ENCODE measurements around the gene PTBP1.
A peak's percentile ranks its signal among the peaks of the same experiment; 100 is the strongest.

Gene PTBP1

DNA sequence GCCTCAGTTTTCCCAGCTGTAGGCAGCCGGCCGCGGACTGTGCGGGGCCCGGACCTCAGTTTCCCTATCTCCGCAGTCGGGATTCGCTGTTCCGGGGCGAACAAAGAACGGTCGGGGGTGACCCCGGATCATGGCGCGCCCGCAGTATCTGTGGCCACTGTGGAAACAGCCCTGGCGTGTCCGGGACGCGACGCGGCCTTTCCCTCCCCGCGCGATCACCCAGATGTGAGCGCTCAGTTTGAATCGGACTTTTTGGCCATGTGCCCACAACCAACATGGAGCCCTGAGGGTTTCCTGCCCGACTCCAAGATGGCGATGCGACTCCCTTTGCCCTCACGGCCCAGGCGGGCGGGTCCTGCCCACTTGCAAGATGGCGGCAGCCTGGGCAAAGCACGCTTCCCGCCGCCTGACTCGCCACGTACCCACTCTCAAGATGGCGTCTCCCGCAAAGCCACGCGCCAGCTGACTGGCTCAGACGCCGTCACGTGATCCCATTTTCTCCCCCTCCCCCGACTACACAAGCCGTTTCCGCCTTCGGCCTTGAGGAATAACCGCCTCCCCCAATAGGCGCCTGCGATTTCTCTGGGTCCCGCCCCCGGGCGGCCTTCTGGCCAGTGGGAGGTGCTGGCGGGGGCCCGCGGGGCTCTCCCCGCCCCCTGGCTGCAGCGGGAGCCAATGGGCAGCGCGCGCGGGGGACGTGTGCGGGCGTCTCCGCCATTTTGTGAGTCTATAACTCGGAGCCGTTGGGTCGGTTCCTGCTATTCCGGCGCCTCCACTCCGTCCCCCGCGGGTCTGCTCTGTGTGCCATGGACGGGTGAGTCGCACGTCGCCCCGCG, at the start of gene PTBP1:
Gene PTBP1 (plus strand): TSS at position 761 of the 836 bp plus-strand sequence. CDS start 46 bp downstream, at position 807.
- peak; percentile 100 for FAIRE-seq

DNA sequence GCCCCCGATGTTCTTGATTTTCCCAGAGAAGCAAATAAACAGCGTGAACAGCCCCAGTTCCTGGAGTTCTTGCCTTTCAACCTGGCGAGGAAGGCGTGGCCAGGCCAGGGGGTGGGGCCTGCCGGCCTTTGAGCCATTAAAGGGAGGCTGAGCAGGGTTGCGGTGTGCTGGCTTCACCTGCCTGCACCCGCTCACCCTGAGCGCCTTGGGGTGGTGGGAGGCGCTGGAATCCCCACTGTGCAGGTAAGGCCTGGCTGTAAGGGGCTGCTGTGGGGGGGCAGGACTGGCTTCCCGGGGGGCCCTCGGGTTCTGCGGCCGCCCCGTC, 49.0 kb upstream of the PTBP1 start:
- FAIRE-seq (no peak), DNase-seq (ENCODE audit: insufficient read length, low spot score) (no peak)

More for the DNA sequence above, at the start of gene PTBP1:
- peak; percentile 98 for DNase-seq (ENCODE audit: insufficient read length, low spot score)

DNA sequence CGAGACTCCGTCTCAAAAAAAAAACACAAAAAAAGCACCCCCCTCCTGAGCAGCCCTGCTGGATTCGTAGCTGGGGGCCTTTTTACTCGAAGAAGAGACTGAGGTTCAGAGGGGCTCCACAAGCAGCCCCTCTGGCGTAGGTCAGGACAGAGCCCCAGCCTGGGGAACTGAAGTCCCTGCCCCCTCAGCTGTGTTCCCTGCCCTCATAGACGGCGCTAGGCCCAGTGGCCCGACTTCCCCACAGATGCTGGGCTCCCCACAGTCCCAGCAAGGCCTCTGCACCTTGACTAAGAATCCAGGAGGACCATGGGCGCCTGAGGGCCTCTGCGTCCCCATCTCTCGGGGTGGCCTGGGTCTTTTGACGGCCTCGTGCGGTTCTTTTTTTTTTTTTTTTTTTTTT, 47.4 kb upstream of the PTBP1 start:
- DNase-seq (ENCODE audit: insufficient read length, low spot score) (no peak), FAIRE-seq (no peak)

DNA sequence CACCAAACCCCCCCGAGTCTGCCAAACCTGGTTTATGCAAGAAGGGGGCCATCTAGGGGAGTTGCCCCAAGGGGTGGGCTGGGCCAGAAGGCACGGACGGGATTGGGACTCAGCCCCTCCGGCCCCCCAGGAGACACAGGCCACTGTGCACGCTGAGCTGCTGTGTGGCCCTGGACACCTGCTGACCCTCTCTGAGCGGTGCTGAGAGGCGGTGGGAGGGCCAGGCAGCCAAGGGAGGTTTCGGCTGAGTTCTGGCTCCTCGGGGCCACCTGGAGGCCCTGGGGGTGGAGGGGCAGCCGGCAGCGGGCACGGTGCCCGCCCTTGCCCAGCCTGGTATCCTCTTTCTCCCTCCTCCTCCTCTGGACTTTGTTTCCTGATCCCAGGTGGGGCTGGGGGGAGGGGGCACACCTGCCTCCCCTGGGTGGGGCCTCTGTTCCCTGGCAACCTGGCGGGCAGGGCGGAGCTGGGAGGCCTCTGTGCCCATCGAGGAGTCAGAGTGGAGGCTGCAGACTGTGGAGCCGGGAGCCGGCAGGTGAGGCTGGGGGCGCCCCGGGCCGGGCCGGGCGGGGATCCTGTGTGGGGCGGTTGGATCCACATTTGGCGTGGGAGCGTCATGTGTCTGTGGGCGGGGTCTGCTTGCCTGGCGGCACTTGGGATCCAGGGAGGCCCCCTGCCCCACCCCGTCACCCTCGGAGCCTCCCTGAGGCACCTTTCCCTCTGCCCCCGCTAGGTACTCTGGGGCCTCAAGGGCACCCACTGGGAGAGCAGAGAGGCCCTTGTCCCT, 46.4 kb upstream of the PTBP1 start, which contains the start of gene MISP:
Gene MISP (plus strand): TSS at position 473 of the 784 bp plus-strand sequence. CDS start 5,835 bp downstream, outside the sequence.
- FAIRE-seq, result no peak

DNA sequence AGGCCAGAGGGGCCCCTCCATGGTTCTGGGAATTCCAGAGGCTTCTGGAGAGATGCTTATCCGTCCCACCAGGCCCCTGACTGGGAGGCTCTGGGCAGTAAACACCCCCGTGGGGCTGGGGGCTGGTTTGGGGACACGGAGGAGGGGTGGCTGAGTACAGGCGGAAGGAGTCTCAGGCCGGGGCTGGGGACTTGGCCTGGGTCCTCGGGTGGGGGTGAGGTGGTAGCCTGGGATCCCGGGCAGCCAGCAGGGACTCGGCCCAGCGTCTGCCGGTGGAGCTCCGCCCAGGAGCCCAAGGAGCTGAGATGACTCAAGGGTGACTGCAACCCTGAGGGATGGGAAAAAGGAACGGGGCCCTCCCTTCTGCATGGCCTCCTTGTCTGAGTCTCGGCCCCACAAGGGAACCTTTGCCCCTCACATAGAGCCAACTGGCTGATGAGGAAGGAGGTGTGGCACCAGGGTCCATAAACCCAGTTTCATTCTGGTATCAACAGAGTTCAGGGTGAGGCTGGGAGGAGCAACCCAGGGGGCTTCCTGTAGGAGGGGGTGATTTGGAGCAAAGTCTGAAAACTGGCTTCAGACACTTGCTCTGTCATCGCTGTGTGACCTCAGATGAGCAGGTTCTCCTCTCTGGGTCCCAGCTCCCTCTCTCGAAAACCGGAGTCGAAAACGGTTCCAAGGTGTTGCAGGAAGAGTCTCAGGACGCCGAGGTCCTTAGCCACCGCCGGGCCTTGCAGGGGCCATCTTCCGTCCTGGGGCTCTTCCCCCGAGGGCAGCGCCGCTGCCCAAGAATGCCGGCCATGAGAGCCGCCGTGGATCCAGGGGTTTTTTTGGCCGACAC, 45.5 kb upstream of the PTBP1 start:
- no peak for DNase-seq (ENCODE audit: insufficient read length, low spot score)
- no peak for FAIRE-seq

More for the DNA sequence above, 46.4 kb upstream of the PTBP1 start, which contains the start of gene MISP:
- no peak for DNase-seq (ENCODE audit: insufficient read length, low spot score)

DNA sequence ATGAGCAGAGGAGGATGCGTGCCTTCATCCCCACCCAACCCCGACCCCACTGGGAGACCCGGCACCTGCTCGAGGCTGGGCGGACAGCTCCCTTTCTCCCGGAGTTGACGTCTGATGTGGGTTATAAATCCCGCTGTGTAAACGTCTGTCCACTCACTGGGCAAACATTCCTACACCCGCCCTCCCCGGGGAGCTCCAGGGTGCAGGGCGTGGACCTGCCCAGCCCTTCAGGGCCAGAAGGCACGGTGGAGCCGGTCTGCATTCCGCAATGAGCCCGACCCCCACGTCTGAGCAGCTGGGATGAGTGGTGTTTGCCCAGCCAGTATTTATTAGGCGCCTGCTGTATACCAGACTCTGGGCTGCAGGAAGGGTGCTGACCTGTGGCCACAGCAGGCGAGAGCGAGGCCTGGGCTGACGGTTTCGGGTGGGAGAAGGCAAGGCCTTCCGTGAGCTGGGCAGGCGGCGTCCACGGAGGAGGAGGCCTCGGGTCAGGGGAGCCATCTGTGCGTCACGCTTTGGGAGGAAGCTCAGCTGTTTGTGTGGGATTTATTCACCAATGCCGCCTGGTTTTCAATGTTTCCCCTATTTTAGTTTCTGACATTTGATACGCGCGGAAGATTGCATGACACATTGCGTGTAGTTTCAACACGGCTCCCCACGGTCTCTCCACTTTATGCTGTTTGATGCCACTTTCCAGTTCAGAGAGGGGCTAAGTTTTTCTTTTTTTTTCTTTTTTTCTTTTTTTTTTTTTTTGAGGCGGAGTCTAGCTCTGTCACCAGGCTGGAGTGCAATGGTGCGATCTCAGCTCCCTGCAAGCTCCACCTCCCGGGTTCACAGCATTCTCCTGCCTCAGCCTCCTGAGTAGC, 44.4 kb upstream of the PTBP1 start:
- DNase-seq (ENCODE audit: insufficient read length, low spot score) (no peak), FAIRE-seq (no peak)

DNA sequence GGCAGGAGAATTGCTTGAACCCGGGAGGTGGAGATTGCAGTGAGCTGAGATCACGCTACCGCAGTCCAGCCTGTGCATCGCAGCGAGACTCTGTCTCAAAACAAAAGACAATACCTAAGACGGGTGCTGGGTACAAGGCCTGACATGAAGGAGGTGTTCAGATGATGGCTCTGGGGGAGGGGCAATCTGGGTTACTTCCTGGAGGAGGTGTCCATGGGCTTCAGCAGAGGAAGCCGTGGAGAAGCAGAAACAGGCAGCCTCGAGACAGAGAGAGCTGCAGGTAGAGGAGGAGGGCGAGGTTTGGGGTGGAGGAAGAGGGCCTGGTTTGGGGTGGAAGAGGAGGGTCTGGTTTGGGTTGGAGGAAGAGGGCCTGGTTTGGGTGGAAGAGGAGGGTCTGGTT, 42.7 kb upstream of the PTBP1 start:
- DNase-seq (ENCODE audit: insufficient read length, low spot score) (no peak), FAIRE-seq (no peak)

DNA sequence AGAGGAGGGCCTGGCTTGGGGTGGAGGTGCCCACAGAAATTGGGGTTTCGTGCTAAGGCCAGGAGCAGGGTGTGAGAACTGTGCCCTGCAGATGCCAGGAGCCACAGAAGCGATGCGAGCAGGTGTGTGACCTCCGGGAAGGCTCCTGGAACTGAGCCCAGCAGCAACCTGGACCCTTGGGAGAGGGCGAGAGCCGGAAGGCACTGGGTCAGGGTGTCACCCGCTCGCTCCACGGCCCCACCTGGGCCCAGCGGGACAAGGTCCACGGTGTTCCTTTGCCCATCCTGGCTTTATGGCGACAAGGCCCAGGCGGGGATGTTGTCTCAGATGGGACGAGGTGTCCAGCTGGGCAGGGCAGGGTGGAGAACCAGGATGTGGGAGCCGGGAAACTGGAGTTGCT, 42.2 kb upstream of the PTBP1 start:
- FAIRE-seq (no peak), DNase-seq (ENCODE audit: insufficient read length, low spot score) (no peak)

DNA sequence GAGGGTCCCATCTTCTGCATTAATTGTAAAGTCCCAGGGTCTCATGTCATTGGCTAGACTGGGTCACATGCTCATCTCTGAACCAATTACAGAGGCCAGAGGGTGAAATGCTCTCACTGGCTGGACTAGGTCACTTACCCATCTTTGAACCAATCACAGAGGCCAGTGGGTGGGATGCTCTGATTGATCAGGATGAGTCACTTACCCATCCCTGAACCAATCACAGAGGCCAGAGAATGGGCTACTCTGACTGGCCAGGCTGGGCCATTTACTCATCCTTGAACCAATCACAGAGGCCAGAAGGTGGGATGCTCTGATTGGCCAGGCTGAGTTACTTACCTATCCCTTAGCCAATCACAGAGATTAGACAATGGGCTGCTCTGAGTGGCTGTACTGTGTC, 41.0 kb upstream of the PTBP1 start:
- FAIRE-seq, result no peak
- no peak for DNase-seq (ENCODE audit: insufficient read length, low spot score)

DNA sequence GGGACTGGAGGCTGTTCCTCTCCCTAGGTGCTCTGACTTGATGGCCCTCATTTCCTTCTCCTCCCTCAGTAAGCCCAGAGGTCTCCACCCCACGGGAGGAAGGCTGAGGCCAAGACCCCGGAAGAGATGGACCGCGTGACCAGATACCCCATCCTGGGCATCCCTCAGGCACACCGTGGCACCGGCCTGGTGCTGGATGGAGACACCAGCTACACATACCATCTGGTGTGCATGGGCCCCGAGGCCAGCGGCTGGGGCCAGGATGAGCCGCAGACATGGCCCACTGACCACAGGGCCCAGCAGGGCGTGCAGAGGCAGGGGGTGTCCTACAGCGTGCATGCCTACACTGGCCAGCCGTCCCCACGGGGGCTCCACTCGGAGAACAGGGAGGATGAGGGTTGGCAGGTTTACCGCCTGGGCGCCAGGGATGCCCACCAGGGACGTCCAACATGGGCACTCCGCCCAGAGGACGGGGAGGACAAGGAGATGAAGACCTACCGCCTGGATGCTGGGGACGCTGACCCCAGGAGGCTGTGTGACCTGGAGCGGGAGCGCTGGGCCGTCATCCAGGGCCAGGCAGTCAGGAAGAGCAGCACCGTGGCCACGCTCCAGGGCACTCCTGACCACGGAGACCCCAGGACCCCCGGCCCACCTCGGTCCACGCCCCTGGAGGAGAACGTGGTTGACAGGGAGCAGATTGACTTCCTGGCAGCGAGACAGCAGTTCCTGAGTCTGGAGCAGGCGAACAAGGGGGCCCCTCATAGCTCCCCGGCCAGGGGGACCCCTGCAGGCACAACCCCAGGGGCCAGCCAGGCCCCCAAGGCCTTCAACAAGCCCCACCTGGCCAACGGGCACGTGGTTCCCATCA, 40.2 kb upstream of the PTBP1 start:
- DNase-seq (ENCODE audit: insufficient read length, low spot score), result no peak
- FAIRE-seq, result no peak

DNA sequence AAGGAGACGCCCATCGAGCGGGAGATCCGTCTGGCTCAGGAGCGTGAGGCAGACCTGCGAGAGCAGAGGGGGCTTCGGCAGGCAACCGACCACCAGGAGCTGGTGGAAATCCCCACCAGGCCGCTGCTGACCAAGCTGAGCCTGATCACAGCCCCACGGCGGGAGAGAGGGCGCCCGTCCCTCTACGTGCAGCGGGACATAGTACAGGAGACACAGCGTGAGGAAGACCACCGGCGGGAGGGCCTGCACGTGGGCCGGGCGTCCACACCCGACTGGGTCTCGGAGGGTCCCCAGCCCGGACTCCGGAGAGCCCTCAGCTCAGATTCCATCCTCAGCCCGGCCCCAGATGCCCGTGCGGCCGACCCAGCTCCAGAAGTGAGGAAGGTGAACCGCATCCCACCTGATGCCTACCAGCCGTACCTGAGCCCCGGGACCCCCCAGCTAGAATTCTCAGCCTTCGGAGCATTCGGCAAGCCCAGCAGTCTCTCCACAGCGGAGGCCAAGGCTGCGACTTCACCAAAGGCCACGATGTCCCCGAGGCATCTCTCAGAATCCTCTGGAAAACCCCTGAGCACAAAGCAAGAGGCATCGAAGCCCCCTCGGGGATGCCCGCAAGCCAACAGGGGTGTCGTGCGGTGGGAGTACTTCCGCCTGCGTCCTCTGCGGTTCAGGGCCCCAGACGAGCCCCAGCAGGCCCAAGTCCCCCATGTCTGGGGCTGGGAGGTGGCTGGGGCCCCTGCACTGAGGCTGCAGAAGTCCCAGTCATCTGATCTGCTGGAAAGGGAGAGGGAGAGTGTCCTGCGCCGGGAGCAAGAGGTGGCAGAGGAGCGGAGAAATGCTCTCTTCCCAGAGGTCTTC, 39.2 kb upstream of the PTBP1 start:
- no peak for DNase-seq (ENCODE audit: insufficient read length, low spot score)

DNA sequence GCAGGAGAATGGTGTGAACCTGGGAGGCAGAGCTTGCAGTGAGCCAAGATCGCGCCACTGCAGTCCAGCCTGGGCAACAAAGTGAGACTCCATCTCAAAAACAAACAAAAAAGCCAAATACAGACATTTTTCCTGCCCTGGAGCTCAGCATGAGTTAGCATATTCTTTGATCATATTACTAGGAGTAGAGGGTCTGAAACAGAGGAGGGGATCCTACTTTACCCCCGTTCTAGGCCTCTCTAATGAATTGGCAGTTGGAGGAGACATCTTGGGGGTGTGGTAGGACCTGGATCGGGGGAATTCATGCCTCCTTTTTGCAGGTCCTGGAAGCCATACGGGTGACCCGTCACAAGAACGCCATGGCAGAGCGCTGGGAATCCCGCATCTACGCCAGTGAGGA, 34.1 kb upstream of the PTBP1 start:
- FAIRE-seq (no peak), DNase-seq (ENCODE audit: insufficient read length, low spot score) (no peak)

More for the DNA sequence above, 39.2 kb upstream of the PTBP1 start:
- FAIRE-seq, result no peak

DNA sequence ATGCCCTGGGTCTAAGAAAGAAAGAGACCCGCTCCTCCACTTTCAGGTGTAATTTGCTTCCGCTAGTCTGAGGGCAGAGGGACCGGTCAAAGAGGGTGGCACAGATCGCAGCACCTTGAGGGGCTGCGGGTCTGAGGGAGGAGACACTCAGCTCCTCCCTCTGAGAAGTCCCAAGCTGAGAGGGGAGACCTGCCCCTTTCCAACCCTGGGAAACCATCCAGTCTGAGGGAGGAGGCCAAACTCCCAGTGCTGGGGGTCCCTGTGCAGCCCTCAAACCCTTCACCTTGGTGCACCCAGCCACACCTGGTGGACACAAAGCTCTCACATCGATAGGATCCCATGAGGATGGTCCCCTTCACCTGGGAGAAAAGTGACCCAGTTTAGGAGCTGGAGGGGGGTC, 33.4 kb upstream of the PTBP1 start:
- DNase-seq (ENCODE audit: insufficient read length, low spot score) (no peak), FAIRE-seq (no peak)

DNA sequence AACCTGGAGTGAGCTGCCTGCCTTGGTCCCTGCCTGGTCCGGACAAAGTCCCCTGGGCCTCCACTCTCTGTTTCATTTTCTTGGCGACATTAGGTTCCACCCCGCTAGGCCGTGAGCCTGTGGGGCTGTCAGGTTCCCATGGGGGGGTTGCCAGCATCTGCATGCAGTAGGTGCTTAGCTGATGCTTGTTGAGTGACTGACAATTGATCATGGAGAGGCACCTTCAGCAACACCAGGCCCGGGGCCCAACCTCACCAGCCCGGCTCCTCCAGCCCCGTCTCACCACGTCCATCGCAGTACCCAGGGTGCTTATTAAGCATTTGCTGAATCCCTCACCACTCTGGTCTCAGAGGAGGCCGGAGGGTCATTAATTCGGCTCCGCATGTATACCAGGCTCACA, 33.0 kb upstream of the PTBP1 start:
- no peak for FAIRE-seq
- no peak for DNase-seq (ENCODE audit: insufficient read length, low spot score)

DNA sequence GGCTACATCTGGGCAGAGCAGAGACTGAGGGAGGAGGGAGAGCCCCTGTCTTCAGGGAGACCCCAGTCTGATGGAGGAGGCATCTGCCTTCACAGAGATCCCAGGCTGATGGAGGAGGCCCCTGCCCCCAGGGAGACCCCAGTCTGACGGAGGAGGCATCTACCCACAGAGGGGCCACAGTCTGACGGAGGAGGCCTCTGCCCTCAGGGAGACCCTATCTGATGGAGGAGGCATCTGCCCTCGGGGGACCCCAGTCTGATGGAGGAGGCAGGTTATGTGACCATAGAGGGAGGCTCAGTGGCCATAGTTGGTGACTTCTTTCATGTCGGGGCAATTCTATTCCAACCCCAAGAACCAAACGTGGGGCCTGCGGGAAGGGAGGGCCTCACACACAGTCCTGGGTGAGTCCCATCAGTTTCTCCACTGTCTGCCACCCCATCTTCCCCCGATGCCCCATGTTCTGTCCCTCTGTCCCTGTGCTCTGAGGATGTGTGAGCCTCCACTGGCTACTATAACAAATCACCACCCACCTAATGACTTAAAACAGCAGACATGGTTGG, 32.0 kb upstream of the PTBP1 start:
- DNase-seq (ENCODE audit: insufficient read length, low spot score) (no peak), FAIRE-seq (no peak)

DNA sequence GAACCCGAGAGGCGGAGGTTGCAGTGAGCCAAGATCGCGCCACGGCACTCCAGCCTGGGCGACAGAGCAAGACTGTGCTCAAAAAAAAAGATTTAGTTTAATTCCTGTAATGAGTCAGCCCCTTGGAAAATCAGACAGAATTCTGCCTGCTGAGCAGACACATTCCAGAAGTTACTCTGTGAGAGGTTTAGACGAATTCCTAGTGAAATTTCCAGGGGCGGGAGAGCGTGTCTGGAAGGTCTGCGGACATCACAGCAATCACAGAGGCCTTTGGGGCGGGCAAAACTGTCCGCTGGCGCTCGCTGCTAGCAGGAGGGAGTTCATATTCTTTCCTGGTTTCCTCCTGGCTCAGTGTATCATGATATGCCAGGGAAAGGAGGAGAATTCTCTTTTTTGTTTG, 28.8 kb upstream of the PTBP1 start:
- no peak for FAIRE-seq
- DNase-seq (ENCODE audit: insufficient read length, low spot score), result no peak

DNA sequence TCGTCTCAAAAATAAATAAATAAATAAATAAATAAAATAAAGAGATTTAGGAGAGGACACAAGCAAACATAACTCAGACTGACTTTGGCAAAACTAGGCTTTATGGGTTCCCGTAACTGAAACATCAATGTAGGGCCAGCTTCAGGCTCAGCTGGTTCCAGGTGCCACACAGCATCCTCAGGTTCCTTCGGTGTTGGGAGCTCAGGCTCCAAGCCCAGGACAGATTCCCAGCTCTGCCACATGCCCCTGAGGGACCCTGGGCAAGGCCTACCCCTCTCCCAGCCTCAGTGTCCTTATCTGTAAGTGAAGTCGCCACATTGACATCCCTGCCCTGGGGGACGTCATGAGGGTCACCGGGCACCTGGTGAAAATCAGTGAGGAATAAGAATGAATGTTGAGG, 27.6 kb upstream of the PTBP1 start:
- no peak for FAIRE-seq
- no peak for DNase-seq (ENCODE audit: insufficient read length, low spot score)

DNA sequence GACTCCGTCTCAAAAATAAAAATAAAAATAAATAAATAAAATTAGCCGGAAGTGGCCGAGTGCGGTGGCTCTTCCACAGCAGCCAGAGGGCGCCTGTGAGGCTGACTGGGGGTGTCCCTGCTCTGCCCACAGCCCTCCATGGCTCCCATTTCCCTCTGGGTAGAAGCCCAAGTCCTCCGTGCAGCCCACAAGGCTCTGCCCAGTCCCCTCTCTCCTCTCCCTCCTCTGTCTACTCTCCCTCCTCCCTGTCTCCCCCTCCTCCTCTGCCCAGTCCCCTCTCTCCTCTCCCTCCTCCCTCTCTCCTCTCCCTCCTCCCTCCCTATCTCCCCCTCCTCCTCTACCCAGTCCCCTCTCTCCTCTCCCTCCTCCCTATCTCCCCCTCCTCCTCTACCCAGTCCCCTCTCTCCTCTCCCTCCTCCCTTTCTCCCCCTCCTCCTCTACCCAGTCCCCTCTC, 25.9 kb upstream of the PTBP1 start:
- DNase-seq (ENCODE audit: insufficient read length, low spot score), result no peak
- FAIRE-seq, result no peak
